Activated T-helper 1 cell treated with Interleukin-2 at 50 U/mL for 16 hours (primary cell): ENCODE results near the gene THADA.

Experiments
- DNase-seq: peaks from one replicate; pipeline ENCODE4 v3.0.0-alpha.2; 2020; ENCODE audit warnings: low read depth

THADA gene

DNA sequence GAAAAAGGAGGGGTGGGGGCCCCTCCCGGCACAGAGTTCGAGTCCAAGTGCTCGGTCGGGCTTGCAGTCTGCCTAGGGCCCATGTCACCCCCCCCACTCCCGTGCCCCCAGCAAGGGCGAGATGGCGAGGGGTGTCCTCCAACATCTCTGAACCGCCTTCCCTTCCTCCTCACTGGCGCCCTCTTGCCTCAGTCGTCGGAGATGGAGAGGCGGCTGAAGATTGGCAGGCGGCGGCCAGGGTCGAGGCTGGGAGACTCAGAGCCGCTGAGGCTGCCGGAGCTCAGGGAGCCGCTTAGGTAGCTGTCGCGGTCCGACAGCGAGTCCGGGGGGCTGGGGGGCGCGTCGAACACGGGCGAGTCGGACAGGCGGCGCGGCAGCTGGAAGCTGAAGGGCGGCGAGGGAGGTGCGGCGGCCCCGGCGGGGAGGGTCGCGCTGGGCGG lies 371.7 kb downstream of the THADA start:
- peak; percentile 63 for DNase-seq

DNA sequence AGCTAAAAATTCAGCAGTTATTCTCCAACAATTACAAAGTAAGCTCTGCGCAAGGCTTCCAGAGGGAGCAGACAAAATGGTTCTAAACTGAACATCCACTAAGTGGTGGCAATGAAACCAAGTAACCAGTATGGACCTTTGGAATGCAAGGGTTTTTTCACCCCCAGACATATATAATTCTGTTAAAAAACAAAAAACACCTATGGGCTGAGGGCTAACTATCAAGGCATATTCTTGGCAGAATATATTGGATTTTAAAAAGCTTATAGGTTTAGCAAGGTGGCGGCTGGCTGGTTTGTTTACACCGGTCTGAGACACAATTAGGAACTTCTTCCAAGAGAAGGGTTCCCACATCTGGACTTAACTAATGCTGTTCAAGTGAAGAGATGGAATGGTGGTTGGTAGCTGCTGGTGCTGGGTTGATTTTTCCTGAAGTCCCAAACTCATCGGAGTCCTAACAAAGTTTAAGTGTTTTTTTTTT lies 372.3 kb downstream of the THADA start:
- DNase-seq: no peak

DNA sequence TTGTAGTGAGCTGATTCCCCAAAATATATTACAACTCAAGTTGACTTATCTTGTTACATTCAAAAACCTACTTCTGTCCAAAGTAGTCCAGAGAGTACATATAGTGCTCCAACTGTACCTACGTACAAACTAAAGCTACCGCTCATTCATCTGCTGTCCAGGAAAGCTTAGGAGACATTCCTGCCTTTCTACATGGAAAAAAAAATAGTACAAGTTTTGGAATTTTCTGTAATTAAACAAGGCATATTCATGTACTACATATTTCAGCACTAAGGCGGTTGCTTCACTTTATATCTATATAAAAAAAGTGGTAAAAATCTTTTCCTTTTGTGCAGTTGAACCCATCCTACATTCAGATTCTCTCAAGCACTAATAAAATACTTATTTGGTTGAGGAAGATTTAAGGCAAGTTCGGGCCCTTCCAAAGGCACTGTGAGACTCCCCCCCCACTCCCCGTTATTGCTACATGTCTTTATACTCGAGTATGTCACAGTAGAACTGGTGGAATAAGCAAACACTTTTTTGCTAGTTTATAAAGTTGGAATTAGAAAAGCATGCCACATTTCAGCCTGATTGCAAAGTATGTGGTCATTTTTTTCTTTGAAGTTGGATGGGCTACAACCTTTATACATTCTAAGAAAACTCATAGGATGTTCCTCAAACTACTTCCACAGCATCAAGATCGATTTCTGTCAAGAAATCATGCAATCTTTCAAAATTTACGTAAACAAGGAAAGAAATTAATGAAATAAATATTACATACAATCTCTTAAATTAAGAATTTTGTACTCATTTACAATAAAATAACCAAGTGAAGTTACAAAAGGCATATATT lies 373.1 kb downstream of the THADA start:
- DNase-seq: no peak

DNA sequence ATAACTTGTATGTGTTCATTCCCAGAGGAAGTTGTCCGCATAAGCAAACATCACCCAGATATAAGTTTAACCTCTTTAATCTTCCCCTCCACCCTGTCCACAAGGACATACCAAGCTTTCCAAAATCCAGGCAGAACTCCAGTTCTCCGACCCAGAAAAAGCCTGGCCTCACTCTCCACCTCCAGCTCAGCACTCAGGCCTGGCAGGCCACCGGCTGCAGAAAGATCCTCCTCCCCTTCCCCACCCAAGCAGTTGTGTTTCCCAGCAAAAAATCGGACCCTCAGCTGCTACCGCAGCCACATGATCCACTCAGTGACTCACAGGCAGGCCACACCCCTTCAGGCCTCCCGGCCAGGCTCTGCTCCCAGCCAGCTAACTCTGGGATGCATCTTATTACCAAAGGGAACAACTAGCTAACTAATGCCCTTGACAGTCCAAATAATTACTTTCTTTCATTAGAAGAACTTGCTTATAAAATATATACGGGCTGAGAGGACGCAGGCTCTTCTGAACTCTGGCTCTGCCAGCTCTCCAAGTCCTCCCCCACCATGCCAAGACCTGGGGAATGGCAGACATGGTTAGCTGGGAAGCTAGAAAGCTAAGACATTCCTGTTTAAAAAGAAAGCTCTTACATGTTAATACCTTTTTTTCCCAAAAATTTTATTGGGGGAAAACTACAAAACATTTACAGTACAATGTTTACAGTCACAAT lies 373.9 kb downstream of the THADA start:
- DNase-seq: peak; percentile 43

DNA sequence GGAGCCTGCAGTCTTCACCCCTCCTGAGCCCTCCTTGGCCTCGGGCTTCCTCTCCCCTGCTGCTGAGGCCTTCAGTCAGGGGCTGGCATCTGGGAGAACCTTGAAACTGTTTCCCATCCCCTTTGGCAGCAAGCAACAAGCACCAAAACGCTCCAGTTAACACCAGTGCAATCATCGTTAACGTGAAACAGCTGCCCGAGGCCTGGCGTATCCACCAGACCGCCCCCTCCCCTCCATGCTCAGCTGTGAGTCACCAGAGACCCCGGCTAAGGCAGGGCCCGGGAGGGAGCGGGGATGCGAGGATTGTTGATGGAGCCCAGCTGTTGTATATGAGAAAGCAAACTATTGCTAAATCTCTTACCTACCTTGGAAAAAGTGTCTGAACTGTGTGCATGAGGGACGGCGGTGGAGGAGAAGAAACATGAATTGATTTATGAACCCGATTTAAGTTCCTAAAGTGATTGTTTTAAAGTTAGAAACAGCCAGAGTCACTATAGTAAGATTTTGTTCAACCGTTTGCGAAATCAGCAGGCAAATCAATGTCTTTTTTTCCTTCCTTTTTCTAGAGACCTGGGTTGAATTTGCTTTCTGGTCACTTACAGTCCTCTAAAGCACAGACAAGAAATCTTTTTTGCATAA lies 374.6 kb downstream of the THADA start:
- DNase-seq: no peak

DNA sequence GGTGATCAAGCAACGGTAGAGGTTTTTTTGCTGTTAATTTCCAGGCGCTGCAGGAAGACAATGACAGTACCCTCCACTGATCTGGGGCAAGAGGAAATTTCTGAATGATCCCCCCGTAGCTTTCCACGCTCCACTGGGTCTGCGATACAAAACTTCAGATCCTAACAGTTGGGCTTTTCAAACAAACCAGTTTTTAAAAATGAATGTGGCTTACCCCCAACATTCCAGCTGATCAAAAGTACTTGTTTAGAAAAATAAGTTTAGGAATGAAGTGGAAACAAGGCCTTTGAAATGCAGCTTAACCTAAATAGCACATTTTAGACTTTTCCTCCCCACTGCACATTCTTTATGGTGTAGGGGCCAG lies 375.1 kb downstream of the THADA start:
- DNase-seq: no peak

DNA sequence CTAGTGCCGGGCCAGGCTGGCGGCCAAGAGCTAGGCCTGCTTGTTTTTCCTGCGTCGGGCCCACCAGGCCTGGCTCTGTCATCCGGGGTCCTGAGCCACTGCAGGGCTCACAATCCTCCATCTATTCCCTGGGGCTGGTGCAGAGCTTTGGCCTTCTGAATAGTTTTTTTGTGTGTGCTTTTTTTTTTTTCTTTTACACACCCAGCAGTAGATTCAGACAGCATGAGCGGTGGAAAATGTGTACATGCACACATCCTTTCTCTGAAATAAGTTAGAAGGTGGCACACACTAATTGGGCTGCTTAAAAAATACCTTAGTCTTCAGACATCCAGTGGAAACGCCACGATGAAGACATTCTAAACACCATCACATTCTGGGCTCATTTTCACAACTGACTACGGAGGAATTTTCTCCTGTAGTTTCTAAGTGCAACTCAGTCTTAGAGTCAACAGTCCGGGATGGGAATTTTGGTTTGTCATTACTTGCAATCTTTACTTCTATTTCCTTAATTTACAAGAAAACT lies 375.5 kb downstream of the THADA start:
- DNase-seq: no peak

DNA sequence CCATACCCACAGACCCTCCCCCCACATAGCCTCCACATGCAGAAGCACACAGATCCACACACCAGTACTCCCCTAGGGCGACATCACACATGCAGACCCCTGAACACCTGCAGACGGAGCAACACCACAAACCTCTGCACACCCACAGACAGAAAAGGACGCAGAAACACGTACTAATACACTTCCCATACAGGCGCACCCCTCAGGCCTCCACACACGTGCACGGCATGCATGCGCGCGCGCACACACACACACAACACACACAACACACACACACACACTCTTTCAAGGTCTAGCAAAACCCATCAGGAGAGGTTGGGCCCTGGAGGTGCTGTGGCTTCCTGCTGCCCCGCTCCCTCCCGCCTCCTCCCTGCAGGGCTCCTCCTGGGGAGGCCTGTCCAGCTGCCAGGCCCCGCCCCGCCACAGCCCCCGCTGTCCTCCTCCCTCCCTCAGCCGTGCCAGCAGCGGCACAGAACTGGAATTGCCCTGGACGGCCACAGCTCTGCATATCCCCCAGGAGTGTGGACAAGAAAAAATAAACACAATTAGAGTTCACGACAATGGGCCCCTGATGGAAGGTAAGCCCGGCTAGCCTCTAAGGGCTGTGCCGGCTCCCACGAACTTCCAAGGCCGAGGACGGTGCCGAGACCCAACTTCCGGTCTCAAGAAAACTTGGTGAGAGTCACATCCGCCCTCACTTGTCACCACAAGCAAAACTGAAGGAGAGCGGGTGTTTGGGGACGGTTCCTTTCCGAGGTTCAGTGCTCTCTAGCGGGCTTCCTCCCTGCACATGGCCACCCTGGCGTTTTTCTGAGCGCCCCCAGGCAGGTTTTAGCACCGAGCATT lies 376.2 kb downstream of the THADA start:
- peak; percentile 68 for DNase-seq

DNA sequence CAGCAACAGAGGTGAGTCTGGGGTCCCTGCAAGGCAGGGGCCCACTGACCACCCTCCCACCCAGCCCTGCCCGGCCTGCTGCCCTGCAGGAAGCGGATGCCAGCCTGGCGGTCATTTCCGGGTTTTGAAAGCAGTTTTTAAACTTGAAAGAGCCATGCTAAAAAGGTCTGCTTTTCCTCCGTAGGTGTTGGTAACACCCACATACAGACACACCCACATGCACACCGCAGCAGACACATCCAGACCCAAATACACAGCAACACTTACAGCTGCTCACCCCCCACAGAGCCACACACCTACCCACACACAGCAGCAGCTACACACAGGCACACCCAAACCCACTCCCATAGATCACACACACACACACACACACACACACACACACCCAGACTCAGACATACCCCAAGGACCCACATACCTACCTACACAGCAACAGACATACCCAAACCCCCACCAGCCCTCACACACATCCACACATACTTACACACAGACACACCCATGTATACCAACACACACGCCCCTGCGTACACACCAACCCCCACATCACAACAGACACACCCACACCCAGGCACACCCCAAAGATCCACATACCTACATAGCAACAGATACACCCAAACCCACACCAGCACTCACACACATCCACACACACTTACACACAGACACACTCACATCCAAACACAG lies 377.0 kb downstream of the THADA start:
- DNase-seq: peak; percentile 69

DNA sequence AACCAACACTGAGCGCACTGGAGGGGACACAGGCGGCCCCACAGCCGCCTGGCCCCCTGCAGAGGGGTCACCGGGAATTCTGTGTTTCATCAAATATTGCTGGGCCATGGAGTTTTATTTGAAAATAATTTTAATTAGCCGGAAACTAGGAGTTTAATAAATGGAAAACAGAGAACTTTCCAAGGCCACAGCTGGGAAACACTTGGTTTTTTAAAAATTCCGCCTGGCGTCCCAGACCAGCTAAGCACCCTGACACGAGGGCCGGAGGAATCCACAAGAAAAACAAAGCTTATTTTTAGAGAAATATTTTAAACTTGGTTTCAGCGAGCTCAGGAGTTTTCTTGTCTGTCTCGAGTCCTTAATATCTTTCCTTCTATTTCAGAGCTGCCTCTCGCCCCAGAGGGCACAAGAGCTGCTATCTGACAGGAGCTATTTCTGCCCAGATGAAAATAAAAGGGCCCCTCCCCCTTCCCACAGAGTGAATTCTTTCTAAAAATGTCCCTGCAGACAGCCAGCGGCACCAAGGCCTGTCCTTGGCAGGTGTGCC lies 377.6 kb downstream of the THADA start:
- no peak for DNase-seq

DNA sequence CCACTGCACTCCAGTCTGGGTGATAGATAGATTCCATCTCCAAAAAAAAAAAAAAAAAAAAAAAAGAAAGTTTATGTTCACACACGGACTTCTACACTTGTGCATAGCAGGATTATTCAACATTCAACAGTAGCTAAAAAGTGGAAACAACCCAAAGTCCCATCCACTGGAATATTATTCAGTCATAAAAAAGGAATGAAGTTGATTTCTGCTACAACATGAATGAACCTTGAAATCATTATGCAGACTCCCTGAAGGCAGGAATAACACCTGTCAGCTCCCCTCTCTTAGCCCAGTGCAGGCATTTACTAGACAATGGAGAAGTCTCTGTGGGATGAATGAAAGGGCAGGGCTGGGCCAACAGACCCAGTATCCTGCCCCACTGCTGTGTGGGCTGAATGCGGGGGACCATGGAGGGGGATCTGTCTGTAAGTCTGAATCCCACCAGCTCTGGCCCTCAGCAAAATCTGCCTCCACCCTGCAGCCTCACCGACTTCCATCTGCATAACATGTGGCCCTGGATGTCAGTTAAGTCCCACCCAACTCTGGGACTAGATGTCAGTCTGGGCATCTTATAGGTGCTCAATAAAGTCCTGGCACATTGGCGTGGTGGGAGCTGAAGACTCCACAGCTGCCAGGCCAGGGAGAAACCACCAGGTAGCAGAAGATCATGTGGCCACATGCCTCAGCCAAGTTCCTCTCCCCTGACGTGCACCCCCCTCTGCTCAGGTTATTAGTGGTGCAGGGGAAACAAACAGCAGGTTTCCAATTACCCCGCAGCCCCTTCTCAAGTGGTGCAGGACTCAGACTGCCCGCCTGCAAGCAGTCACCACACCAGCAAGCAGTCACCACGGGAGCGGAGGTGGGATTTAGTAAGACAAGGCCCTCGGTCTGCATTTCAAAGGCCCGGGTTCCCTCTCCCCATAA lies 378.3 kb downstream of the THADA start:
- no peak for DNase-seq

DNA sequence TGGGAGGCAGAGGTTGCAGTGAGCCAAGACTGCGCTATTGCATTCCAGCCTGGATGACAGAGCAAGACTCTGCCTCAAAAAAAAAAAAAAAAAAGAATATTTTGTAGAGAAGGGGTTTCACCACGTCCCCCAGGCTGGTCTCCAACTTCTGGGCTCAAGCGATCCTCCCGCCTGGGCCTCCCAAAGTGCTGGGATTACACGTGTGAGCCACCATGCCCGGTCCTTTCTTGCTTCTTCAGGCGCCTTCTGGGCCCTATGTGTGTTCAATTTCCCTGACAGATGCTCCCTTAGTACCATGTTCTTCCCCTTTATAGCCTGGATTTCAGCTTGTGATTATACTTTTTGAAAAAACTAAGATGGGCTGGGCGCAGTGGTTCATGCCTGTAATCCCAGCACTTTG lies 379.2 kb downstream of the THADA start:
- no peak for DNase-seq

DNA sequence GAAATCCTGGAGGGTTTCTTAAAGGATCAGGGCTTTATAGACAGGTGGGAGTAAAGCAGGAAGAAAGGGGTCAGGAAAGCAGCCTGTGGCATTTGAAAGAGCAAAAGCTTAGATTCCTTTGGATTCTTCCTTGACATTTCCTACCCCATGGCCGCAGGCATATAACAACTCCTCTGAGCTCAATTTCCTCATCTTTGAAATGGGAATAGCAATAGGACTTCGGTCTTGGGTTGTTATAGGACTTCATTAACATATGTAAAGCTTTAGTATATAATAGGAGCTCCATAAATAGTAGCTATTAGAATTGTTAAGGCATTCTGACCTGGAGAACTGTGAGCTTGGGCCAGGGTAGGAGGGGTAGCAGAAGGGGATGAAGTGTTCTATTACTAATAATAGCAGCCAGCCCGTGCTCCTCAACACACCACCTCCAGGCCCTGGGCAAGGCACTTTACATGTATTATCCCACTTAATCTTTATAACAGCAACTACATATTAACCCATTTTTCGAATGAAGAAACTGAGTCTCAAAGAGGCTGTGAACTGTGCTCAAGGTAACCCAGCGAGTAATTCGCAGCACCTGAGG lies 380.1 kb downstream of the THADA start:
- no peak for DNase-seq

DNA sequence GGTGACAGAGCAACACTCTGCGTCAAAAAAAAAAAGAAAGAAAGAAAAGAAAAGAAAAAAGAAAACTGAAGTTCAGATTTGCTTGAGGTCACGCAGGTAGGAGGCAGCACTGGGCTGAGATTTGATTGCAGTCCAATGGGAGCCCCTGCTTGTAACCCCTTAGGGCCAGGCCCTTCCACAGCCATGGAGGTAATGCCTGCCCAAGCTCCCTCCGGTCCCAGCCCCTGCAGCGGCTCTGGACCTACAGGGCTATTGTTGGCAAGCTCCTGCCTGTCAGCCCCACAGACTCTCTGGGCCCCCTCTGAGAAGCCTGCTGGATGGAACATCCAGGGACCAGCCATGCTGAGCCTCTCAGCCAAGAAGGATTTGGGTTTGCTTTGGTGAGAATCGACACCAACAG lies 381.6 kb downstream of the THADA start:
- no peak for DNase-seq

DNA sequence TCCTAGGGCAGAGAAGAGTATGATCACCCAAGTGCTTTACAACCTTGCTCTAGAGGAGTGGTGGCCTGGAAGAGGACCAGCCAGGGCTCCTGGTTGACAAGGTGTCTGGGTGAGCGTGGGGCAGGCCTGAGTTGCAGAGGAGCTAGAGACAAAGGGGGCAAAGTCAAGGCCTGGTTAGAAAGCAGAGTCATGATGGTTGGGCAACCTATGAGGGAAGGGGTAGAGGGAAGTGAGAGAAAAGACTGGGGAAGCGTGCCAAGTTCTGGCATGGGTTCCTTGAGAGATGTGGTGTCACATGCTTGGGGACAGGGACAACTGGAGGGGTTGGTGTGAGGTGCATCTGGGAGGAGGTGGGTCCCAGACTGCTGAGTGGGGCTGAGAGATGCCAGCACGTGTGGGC lies 382.9 kb downstream of the THADA start:
- no peak for DNase-seq

DNA sequence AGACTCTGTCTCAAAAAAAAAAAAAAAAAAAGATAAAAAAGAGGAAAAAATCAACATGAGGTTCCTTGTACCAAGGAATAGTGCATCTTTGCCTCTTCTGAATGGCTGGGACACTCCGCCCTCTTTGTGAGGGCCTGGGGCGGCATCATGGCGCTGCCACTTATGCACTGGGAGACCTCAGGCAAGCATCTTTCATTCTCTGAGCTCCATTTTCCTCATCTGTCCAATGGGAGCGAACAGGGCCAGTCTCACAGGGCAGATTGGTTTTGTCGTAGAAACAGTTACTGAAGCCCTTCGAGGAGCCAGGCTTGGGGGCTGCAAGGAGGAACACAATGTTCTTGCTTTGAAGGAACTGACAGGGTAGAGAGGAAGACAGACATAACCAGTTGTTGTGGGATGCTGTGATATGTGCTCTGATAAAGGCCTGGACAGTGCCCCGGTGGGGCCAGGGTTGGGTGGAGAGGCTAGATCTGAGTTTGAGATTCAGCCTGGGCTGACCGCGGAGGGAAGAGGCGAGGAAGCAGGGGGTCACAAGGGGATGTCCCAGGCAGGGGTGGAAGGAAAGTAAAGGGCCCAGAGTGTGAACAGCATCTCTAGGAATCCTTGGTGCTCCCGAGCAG lies 383.5 kb downstream of the THADA start:
- no peak for DNase-seq

DNA sequence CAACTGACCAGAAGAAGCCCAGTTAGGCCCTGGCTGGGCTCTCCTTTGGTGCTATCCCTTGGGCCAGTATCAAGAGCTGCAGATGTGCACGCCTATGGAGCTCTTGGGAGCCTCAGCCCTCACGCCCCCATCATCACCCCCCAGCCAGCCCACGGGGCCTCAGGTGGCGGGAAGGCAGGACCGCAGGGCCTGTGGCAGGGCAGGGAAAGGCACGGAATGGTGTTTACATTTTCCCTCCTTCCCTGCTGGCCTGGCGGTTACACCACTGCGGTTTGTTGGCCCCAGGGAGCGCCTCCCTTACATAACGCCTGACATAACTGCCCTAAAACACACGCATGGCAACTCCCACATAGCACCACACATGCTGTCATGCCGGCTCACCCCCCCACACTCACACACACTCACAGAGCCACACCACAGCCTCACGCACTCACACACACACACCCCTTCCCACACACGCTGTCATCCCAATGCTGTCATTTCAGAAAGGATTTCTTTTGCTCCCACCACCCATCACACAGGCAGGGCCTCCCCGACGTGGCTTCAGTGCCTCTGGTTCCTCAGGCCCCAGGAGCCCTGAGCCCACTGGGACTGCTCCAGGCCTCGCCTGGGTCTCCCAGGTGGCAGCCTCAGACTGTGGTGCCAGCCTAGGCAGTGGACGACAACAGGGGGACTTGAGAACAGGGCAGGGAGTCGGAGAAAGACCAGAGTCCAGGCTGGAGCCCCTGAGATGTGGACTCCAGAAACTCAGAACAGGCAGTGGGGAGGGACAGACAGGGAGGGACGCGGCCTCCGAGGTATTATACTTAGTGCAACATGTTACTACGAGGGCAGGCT lies 385.2 kb downstream of the THADA start:
- DNase-seq: no peak

DNA sequence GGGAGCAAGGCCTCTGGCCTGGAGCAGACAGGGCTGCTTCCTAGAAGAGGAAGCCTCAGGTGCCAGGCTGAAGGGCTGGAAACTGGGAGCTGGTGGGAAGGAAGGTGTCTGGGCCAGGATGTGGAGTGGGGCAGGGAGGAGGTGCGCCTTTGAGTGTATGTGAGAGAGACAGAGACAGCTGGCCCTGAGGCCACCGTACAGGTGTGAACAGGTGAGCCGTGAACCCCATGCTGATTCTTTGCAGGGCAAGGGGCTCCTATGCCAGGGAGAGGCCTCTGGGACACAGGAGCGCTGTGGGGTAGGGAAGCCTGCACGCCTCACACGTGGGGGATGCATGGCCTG lies 385.7 kb downstream of the THADA start:
- no peak for DNase-seq
